ENCODE results near the gene ARHGDIA. TPM values are rescaled to one million over a fixed set of nuclear protein-coding genes. Genes with fewer than 3 reads are reported as not detected.

Gene ARHGDIA
- total and polyA plus RNA-seq, 2 experiments from 2014 or later, result 80.7 to 295 TPM

DNA sequence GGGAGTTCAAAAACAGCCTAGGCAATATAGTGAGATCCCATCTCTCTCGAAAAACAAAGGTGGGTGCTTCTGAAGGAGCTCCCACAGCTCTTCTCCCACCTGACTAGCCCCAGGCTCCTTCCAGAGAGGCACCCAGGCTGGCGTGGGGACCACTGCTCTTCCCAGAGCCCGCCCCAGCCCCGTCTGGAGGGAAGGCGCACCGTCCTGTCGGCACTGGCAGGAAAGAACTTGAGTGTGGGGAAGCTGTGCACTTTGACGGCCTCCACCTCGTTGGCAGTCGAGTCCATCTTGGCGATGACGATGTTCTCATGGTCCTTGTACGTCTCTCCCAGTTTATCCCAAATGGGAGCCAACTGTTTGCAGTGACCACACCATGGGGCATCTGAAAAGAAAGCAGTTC is 25.8 kb downstream of the ARHGDIA start:
- H3K4me2 ChIP-seq, result no peak overlapping the region
- H2AFZ ChIP-seq, result no peak overlapping the region
- H3K27me3 ChIP-seq, result no peaks in the 10 kb centered on the region
- H4K20me1 ChIP-seq (ENCODE audit: insufficient read depth, poor library complexity, severe bottlenecking), result no peaks in the 10 kb centered on the region
- H3K9me3 ChIP-seq (ENCODE audit: low read depth), result no peaks in the 10 kb centered on the region
- H3K36me3 ChIP-seq (replicated peaks; ENCODE audit: insufficient read depth, low read depth), result no peaks in the 10 kb centered on the region
- TF ChIP-seq EZH2phosphoT487 (IDR thresholded peaks at IDR 0.05; ENCODE audit: low read depth, severe bottlenecking, unreplicated experiment) (no peak), EZH2 (IDR thresholded peaks at IDR 0.05; ENCODE audit: borderline replicate concordance) (no peak)
- TF ChIP-seq, protein P1, sequence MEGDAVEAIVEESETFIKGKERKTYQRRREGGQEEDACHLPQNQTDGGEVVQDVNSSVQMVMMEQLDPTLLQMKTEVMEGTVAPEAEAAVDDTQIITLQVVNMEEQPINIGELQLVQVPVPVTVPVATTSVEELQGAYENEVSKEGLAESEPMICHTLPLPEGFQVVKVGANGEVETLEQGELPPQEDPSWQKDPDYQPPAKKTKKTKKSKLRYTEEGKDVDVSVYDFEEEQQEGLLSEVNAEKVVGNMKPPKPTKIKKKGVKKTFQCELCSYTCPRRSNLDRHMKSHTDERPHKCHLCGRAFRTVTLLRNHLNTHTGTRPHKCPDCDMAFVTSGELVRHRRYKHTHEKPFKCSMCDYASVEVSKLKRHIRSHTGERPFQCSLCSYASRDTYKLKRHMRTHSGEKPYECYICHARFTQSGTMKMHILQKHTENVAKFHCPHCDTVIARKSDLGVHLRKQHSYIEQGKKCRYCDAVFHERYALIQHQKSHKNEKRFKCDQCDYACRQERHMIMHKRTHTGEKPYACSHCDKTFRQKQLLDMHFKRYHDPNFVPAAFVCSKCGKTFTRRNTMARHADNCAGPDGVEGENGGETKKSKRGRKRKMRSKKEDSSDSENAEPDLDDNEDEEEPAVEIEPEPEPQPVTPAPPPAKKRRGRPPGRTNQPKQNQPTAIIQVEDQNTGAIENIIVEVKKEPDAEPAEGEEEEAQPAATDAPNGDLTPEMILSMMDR (IDR thresholded peaks at IDR 0.05; ENCODE audit: poor library complexity), result no peak
- DNase-seq (ENCODE audit: low spot score), result no peak
- H3K79me2 ChIP-seq, result peaks cover under 1% of the 10 kb centered on the region
- H3K4me3 ChIP-seq, result no peak overlapping the region
- no peaks in the 10 kb centered on the region for H3K9me2 ChIP-seq (replicated peaks; ENCODE audit: insufficient read depth)
- no peak overlapping the region for H3K27ac ChIP-seq
- WGBS (ENCODE audit: low lambda C conversion rate, missing lambda C conversion rate), result 97% methylated on average over 13 of the region's 13 CpGs
- H3K4me1 ChIP-seq (ENCODE audit: insufficient read depth), result no peaks in the 10 kb centered on the region

DNA sequence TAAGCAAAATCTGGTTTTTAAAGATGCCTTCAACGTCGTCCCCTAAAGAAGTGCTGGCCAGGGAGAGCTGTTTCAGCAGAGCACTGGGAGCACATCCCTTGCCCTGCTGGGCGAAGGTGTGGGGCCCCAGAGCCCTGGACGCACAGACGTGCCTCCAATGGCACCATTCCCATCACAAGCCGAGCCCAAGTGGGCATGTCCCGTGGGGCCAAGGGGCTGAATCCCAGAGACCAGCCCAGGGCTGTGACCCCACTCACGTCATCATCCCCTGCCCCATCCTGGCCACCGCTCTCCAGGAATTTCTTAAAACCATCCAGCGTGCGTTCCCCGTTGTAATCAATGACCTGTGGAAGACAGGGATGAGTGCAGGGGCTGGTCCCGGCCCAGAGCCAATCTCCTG is 26.2 kb downstream of the ARHGDIA start:
- Histone ChIP-seq H2AFZ (no peak overlapping the region), H3K27me3 (no peaks in the 10 kb centered on the region), H3K9me2 (replicated peaks; ENCODE audit: insufficient read depth) (no peaks in the 10 kb centered on the region), H3K9me3 (ENCODE audit: low read depth) (no peaks in the 10 kb centered on the region), H4K20me1 (ENCODE audit: insufficient read depth, poor library complexity, severe bottlenecking) (no peaks in the 10 kb centered on the region), H3K4me1 (ENCODE audit: insufficient read depth) (no peaks in the 10 kb centered on the region), H3K4me3 (no peak overlapping the region), H3K36me3 (replicated peaks; ENCODE audit: insufficient read depth, low read depth) (no peaks in the 10 kb centered on the region), H3K79me2 (no peaks in the 10 kb centered on the region), H3K4me2 (no peak overlapping the region), H3K27ac (no peak overlapping the region)
- no peak for DNase-seq (ENCODE audit: low spot score)
- TF ChIP-seq EZH2 (IDR thresholded peaks at IDR 0.05; ENCODE audit: borderline replicate concordance) (no peak), EZH2phosphoT487 (IDR thresholded peaks at IDR 0.05; ENCODE audit: low read depth, severe bottlenecking, unreplicated experiment) (no peak)
- TF ChIP-seq, protein P1 (IDR thresholded peaks at IDR 0.05; ENCODE audit: poor library complexity), result no peak
- 91% methylated on average over 13 of the region's 13 CpGs for WGBS (ENCODE audit: low lambda C conversion rate, missing lambda C conversion rate)

DNA sequence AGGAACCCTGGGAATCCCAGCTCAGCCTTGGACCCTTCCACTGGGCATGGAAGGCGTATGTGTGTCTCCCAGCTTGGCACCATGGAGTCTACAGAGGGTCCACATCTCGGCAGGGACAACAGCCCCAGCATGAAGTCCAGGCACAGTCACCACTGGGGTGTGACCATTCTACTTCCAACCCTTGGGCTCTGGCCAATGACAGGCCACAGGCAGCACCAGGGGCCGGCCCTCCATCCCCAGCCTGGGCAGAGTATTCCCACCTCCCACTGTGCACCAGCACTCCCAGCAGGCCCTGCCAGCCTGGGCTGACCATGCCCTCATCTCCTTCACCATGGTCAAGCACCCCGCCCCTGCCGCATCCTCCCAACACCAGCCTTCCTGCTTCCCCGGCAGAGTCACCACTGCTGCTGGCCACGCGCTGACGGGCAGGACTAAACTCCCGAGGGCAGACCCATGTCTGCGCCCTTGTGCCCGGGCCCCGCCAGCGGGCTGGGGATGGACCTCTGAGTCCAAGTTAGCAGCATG is 26.7 kb downstream of the ARHGDIA start:
- H3K27ac ChIP-seq, result no peak overlapping the region
- H4K20me1 ChIP-seq (ENCODE audit: insufficient read depth, poor library complexity, severe bottlenecking), result no peaks in the 10 kb centered on the region
- H3K4me1 ChIP-seq (ENCODE audit: insufficient read depth), result no peaks in the 10 kb centered on the region
- H3K9me3 ChIP-seq (ENCODE audit: low read depth), result no peaks in the 10 kb centered on the region
- no peak for TF ChIP-seq EZH2 (IDR thresholded peaks at IDR 0.05; ENCODE audit: borderline replicate concordance)
- TF ChIP-seq, protein P1 (IDR thresholded peaks at IDR 0.05; ENCODE audit: poor library complexity), result no peak
- H3K4me3 ChIP-seq, result no peak overlapping the region
- H3K36me3 ChIP-seq (replicated peaks; ENCODE audit: insufficient read depth, low read depth), result no peaks in the 10 kb centered on the region
- DNase-seq (ENCODE audit: low spot score), result no peak
- no peaks in the 10 kb centered on the region for H3K79me2 ChIP-seq
- 96% methylated on average over 14 of the region's 14 CpGs for WGBS (ENCODE audit: low lambda C conversion rate, missing lambda C conversion rate)
- no peak overlapping the region for H2AFZ ChIP-seq
- H3K27me3 ChIP-seq, result no peaks in the 10 kb centered on the region
- no peaks in the 10 kb centered on the region for H3K9me2 ChIP-seq (replicated peaks; ENCODE audit: insufficient read depth)
- no peak overlapping the region for H3K4me2 ChIP-seq

Data from hepatocyte (in vitro differentiated cells).